Neural cell (in vitro differentiated cells): ENCODE data around the gene MYOM1.

ENCODE experiments used
- EZH2 ChIP-seq: fragments of 200-600, 300-800 bp; shearing (Covaris generic), sonication (generic); IDR thresholded peaks from 2 replicates; pipeline ENCODE4 v1.6.1; 2014; ENCODE audit warnings: antibody characterized with exemption, low read length, borderline replicate concordance, mild to moderate bottlenecking; ENCODE audit not compliant: insufficient read depth, poor library complexity, severe bottlenecking
- RAD21 ChIP-seq: fragments of 450-650 bp; conservative IDR thresholded peaks from 2 replicates; pipeline ENCODE4 v1.6.1; 2014; ENCODE audit warnings: antibody characterized with exemption, mild to moderate bottlenecking, moderate library complexity
- TF ChIP-seq, protein P1 (sequence below): fragments of 450-650 bp; IDR thresholded peaks from 2 replicates; pipeline ENCODE4 v1.5.1; 2014; ENCODE audit warnings: antibody characterized with exemption, mild to moderate bottlenecking, moderate library complexity; ENCODE audit not compliant: poor library complexity, severe bottlenecking
- TF ChIP-seq, protein P2 (sequence below): IDR thresholded peaks from 2 replicates; pipeline ENCODE4 v1.6.1; 2012; ENCODE audit warnings: borderline replicate concordance

DNA sequence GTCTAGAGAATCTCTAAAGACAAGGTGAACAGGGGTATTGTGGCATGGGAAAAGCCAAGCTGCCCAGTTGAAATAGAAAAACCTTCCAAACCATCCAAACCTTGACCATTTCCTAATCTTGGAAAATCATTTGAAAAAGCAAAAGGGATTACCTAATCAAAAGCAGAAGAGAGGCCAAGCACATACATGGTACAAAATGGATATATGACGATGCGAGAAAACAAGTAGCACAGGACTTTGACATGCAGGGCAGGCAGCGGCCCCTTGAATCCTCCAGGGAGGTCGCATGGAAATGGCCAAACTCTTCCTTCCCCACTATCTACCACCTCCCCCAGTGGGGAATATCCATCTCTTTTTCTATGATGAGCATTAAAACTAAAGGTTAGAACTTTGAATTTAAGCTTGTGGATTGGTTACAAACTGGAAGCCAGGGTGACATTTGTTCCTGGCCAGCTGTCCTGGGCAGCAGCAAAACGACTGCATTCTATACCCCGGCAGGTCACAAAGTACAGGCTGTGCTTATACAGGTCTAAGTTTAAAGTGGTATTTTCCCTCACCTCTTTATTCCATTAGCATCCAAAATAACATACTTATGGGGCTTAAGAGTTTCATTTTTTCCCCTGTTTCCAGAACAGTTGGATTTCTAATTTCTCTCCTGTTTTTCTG is 24.7 kb downstream of the MYOM1 start:
- TF ChIP-seq, protein P1, sequence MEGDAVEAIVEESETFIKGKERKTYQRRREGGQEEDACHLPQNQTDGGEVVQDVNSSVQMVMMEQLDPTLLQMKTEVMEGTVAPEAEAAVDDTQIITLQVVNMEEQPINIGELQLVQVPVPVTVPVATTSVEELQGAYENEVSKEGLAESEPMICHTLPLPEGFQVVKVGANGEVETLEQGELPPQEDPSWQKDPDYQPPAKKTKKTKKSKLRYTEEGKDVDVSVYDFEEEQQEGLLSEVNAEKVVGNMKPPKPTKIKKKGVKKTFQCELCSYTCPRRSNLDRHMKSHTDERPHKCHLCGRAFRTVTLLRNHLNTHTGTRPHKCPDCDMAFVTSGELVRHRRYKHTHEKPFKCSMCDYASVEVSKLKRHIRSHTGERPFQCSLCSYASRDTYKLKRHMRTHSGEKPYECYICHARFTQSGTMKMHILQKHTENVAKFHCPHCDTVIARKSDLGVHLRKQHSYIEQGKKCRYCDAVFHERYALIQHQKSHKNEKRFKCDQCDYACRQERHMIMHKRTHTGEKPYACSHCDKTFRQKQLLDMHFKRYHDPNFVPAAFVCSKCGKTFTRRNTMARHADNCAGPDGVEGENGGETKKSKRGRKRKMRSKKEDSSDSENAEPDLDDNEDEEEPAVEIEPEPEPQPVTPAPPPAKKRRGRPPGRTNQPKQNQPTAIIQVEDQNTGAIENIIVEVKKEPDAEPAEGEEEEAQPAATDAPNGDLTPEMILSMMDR: no peak
- TF ChIP-seq RAD21 (no peak), EZH2 (no peak)
- TF ChIP-seq, protein P2, sequence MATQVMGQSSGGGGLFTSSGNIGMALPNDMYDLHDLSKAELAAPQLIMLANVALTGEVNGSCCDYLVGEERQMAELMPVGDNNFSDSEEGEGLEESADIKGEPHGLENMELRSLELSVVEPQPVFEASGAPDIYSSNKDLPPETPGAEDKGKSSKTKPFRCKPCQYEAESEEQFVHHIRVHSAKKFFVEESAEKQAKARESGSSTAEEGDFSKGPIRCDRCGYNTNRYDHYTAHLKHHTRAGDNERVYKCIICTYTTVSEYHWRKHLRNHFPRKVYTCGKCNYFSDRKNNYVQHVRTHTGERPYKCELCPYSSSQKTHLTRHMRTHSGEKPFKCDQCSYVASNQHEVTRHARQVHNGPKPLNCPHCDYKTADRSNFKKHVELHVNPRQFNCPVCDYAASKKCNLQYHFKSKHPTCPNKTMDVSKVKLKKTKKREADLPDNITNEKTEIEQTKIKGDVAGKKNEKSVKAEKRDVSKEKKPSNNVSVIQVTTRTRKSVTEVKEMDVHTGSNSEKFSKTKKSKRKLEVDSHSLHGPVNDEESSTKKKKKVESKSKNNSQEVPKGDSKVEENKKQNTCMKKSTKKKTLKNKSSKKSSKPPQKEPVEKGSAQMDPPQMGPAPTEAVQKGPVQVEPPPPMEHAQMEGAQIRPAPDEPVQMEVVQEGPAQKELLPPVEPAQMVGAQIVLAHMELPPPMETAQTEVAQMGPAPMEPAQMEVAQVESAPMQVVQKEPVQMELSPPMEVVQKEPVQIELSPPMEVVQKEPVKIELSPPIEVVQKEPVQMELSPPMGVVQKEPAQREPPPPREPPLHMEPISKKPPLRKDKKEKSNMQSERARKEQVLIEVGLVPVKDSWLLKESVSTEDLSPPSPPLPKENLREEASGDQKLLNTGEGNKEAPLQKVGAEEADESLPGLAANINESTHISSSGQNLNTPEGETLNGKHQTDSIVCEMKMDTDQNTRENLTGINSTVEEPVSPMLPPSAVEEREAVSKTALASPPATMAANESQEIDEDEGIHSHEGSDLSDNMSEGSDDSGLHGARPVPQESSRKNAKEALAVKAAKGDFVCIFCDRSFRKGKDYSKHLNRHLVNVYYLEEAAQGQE: no peak
